Hematopoietic multipotent progenitor cell treated with erythropoietin and hydrocortisone succinate and interleukin-3 and kit ligand, for 15 days (in vitro differentiated cells): ENCODE measurements around the gene CC2D2A.
"Not testable (repeated sequence)": the region's sequence is repeated elsewhere in the genome, so short reads cannot be mapped to it uniquely, and the experiment has no call there.

Experiments used
- DNase-seq: peaks from one replicate; pipeline ENCODE4 v3.0.0-alpha.2; 2015; ENCODE audit warnings: low spot score

CC2D2A gene

DNA sequence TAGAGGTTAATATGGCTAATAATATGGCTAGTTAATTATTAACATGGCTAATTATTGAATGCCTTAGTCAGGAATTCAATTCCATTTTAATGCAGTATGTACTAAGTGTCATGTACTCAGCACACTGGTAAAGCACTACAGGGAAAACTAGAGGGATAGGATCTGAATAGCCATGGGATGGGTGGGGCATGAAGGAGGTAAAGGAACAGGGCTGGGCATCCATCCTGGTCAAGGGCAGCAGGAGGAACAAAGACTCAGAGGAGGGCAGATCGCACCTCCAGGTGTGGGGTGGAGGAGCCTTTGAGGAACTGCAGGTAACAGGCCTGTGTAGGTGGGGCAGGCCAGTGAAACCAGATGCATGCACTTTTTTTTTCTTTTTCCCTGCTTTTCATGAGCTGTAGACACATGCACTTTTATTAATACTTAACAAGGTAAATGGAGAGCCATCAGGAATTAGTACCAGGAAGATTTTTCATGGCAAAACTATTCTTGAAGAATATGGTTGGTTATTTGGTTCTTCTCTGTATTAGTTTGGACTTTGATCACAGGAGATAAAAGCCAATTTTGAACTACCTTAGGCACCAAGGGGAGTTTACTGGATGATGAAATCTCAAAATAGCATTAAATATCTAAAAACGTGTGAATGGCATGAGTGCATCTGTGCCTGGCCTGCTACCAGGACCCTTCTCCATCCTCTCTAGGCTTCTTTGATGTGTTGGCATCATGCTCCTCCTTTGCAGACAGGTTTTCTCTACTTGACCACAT is 88.3 kb downstream of the CC2D2A start:
- no peak for DNase-seq

DNA sequence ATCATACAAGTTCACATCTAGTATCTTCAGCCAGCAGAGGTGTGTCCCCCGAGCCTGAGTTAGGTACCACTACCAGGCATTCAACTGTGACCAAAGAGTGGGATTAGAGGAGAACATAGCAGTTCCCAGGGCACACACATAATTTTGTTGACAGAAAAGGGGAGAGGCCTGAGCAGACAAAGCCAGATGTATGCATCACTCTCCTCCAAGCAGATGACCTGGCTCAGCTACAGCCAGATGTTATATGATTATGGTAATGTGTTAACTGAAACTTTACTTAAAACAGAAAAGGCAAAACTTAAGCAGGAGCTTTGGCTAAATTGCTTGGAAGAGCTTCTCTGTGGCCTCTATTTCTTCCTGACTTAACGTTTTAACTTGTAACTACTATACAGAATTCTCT is 88.9 kb downstream of the CC2D2A start:
- DNase-seq, result no peak

DNA sequence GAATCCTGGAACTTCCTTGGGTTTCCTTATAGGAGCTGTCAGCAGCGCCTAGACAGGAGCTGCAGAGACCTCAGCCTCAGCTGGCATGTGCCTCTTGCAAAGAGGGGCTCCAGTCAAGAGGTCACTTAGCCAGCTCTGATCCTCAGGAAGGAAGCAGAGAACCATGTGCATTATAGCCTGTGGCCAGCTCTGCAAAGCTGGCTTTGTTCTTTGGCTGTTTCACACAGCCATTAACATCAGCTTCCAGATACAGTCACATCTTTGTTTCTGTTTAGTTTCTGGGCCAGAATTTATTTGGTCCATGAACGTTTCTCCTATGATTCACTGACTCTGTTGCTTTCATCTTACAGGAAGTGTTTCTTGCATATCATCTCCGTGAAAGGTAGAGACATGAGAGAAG is 92.4 kb downstream of the CC2D2A start:
- DNase-seq, result no peak

DNA sequence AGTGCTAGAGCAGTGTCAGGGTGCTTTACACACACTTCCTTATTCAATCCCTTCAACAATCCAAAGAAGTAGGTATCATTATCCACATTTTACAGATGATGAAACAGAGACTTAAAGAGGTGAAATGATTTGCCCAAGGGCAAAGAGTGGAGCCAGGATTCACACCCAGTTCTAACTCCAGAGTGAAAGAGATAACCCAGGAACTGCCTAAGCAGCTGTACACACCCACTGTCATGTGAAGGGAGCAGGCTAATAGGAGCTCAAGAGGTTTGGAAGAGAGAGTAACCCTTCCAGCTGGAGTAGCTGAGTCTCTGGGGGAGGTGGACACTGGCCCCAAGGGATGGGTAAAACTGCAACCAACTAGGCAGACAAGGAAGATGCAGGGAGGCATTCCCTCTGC is 92.9 kb downstream of the CC2D2A start:
- no peak for DNase-seq

DNA sequence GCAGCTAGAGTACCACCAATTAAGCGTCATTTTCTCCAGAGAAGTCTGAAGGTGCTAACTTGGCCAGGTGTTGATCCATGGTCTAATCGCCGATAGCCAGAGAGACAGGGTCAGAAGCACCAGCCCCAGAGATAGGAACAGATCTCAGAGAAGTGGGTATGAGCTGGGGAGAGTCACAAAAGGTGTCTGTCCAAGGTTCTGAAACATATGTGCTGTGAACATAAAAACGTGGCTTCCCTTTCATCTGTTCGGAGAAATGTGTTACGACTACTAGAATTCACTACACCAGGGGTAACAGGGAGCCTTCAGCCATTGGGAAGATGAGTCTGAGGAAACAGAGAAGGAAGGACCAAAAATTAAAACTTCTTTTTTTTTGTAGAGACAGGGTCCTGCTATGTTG is 94.2 kb downstream of the CC2D2A start:
- DNase-seq, result no peak

DNA sequence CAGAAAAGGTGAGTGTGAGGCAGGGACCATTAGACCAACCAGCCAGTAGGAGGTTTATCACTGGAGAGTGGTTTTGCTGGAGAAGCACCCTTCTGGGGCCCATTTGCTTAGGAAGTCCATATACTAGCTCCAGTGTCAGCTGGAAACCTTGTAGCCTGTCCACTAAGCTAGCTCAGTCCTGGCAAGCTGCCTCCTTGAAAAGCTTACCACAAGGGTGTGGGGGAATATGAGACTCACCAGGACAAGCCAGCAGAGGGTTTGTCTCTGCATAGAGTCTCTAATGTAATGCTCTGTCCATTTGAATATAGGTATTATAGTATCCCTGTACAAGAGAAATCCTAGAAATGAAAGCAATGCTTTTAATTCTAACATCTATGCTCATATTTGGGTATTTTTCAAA is 99.1 kb downstream of the CC2D2A start:
- DNase-seq, result no peak

DNA sequence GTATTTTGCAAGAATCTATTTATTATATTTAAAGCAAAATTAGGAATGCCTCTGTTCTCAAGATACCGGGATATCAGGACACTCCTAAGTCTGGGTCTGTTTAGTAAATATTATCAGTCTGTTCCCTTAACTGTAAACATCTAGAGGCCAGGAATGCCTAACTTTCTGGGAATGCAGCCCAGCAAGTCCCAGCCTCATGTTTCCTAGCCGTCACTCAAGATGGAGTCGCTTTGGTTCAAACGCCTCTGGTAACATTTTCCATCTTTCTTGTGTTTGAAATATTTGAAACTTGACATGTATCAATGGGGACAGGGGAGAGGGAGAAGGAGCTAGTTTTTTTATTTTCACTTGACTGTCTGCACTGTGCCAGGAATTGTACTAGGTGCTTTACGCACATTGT is 100.1 kb downstream of the CC2D2A start:
- no peak for DNase-seq

DNA sequence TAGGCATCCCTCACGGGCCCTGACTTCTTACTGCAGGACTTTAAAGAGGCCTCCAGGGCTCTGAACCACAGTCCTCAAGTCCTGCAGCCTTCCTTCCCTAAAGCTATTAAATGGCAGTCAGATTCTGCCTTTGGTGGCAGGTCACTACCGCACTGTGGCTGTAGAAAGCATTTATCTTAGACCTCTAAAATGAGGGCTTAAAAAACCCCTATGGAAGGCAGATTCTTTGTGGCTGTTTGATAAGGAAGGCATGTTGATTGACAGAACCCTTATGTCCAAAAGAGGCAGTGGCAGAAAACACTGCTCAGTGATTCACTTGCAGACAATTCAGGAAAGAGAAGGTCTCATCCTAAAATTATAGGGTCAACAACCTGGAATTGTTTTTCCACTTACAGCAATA is 106.3 kb downstream of the CC2D2A start:
- no peak for DNase-seq

DNA sequence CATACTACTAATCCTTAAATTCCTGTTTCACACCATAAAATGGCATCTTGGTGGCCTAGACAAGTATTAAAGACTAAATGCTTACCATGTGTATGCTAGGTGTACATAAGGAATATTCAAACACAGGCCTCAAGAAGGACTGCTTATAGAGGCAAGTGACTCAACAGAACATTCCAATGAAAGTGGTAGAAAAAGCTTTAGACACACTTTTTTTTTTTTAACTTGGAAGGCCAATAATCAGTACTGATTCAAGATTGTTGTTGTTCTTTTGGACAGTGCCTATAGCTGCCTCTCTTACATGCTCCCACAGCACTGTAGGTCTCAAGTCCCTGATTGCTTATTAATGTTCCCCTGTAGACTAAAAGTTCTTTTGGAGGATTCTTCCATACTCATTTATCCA is 107.8 kb downstream of the CC2D2A start:
- no peak for DNase-seq

DNA sequence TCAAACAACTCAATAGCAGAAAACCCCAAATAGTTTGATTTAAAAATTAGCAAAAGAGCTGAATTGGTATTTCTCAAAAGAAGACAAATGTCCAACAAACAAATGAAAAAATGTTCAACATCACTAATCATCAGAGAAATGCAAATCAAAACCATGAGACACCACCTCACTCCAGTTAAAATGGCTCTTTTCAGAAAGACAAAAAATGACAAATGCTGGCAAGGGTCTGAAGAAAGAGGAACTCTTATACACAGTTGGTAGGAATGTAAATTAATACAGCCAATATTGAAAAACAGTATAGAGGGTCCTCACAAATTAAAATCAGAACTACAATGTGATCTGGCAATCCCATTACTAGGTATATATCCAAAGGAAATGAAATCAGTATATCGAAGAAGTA is 115.1 kb downstream of the CC2D2A start:
- DNase-seq, result no peak

DNA sequence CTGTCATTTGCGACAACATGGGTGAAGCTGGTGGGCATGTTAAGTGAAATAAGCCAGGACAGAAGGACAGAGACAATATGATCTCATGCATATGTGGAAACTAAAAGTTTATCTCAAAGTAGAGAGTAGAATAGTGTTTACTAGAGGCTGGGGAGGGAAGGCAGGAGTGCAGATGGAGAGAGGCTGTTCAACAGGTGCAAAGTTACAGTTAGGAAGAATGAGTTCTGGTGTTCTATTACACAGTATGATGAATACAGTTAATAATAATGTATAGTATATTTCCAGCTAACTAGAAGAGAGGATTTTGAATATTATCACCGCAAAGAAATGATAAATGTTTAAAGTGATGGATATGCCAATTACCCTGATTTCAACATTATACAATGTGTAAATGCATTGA is 115.6 kb downstream of the CC2D2A start:
- DNase-seq, result no peak

DNA sequence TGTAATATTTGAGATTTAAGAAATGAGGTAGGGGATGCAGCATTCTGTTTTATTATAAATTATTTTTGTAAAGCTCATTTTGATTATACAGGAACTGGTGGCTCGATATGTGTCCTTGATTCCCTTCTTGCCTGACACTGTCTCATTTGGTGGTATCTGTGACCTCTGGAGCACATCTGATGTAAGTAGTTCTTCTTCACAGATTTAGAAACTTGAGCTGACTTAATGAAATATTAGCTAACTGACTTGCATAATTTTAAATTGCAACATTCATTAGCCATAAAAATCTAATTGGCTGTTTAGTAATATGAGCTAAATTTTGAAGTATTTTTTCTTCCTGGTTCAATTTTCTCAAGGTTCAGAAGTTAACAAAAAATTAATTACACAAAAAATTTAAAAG is 116.4 kb downstream of the CC2D2A start:
- no peak for DNase-seq

DNA sequence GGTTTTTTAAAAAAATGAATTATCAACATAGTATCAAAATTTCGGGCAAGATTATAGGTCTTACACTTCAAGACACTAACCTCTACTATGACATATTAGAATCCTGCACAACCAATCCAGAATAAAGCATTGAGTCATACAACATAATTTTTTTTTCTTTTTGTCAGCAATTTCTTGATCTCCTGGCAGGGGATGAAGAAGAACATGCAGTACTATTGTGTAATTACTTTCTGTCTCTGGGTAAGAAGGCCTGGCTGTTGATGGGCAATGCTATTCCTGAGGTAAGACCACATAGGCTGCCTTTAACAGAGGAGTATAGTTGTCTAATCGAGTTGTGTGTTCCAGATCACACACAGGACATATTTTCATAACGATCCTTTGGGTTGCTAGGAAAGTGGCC is 118.0 kb downstream of the CC2D2A start:
- no peak for DNase-seq

DNA sequence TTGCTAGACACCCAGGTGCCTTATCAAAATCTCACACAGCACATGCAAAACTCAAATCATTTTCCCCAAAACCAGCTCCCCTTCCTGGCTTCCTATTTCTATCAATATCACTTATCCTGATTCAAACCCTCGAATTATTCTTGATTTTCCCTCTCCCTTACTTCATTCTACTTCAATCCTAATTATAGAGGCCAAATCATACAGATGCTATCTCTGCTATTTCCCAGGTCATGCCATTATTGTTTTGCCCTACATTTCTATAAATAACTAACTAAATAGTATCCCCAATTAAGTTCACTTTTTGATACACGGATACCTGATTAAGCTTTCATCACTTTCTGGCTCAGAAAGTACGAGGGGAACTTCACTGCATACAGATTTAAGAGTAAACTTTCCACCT is 123.1 kb downstream of the CC2D2A start:
- no peak for DNase-seq

DNA sequence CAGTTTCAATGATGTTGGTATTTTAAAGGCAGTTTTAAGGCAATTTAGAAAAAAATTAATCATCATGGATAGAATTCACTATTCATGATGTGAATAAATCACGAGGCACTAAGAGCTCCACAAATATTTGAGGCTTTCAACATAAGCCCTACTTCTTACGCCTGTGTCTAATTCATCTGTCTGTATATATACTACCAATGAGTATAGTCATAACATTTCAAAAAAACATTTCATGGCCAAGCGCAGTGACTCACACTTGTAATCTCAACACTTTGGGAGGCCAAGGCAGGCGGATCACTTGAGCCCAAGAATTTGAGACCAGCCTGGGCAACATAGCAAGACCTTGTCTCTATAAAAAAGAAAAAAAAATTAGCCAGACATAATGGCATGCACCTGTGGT is 129.0 kb downstream of the CC2D2A start:
- no peak for DNase-seq

DNA sequence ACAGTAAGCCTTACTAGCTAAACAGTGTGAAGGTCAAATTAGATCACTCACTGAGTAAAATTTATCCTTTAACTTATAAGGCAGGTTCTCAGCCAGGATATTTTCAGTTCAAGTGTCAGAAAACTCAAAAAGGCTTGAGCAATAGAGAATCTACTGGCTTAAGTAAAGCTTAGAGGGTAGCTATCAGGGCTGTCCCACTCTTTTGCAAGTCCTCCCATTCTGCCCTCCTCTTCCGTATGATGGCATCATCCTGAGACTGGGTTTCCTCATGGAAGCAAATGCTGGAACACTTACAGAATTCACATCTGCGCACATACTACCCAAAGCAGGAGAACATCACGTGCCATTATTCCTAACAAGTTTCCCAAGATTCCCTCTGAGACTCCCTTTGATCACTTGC is 130.5 kb downstream of the CC2D2A start:
- no peak for DNase-seq

DNA sequence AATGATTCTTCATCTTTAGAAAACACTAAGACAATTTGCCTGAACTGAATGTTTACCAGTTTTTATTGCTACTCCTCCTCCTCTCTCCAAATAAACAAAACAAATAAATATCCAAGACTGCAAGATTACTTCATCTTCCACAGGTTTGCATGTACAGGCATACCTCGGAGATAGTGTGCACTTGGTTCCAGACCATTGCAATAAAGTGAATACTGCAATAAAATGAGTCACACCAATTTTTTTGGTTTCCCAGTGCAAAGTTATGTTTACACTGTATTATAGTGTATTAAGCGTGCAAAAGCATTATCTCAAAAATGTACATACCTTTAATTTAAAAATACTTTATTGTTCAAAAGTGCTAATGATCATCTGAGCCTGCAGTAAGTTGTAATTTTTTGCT is 132.2 kb downstream of the CC2D2A start:
- no peak for DNase-seq

DNA sequence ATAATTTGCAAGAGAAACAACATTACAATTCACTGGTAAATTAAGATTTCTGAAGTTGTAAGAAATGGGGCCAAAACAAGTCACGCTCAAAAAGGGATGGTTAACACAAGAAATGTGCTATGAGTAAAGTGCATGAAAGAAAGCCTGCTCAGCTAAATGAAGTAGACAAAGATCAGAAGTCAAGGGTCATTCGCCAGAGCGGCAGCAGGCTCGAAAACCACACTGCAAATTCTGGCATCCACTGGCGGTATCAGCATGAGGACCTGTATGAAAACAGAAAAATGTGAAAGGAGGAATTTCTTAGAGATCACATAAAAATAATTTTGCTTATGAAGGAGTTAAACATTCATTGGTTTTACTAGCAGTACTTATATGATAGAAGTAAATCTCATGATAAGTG is 135.9 kb downstream of the CC2D2A start:
- no peak for DNase-seq

DNA sequence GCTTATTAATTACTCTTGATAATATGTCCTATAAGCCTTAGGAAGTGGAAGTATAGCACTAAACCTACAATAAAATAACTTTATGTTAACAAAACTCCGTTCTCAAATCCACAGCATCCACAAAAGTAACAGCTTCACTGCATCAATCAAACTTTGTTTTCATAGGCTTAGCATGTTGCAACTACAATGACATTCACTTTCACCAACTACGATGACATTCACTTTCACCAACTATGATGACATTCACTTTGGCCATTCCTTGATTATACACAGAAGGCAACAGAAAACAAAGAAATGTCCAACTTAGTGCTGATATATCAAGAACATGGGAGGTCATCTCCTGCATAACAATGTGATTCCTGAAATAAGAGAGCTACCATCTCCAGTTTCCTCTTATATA is 141.2 kb downstream of the CC2D2A start:
- no peak for DNase-seq

DNA sequence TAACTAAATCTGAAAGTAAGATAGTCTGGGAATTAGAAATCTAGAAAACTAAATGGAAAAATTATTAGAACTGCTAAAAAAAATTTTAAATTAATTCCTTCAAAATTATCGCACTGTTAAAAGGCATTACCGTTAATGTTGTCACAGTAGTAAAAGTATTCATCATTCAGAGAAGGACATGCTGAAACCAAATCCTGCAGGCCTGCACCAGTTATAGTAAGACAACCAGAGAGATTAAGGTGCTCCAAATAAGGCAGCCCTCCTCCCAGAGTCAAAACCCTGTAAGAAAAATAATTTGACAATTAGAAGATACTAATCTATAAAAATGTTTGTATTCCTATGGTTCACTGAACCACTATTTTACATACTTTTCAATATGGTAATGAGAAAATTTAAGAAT is 142.5 kb downstream of the CC2D2A start:
- DNase-seq, result no peak

DNA sequence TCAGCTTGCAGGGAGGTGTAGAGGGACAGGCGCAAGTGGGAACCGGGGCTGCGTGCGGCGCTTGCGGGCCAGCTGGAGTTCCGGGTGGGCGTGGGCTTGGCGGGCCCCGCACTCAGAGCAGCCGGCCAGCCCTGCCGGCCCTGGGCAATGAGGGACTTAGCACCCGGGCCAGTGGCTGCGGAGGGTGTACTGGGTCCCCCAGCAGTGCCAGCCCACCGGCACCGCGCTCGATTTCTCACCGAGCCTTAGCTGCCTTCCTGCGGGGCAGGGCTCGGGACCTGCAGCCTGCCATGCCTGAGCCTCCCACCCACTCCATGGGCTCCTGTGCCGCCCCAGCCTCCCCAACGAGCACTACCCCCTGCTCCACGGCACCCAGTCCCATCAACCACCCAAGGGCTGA is 145.2 kb downstream of the CC2D2A start:
- DNase-seq, result not testable (repeated sequence)

DNA sequence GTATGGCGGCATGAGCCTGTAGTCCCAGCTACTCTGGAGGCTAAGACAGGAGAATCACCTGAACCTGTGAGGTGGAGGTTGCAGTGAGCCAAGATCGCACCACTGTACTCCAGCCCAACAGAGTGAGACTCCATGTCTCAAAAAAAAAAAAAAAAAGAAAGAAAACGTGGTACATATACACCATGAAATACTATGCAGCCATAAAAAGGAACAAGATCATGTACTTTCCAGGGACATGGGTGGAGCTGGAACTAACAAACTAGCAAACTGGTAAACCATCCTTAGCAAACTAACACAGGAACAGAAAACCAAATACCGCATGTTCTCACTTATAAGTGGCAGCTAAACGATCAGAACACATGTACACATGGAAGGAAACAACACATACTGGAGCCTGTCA is 147.7 kb downstream of the CC2D2A start:
- DNase-seq, result not testable (repeated sequence)

DNA sequence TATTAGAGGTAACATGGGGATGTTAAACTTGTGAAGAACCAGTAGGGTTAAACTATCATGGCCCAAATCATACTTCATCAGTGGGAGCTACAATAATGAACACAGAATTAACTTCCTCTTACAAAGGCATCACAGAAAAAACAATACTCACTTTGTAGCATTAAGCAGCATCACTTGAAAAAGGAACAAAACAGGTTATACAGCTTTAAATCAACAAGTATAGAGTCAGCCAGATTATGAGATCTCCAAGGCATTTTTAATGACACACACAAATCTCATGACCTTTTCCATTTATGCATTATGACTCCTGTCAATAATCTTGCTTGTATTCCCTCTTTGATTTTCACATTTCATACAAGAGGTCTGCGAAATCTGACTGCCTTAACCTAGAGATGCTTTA is 167.1 kb downstream of the CC2D2A start:
- no peak for DNase-seq

DNA sequence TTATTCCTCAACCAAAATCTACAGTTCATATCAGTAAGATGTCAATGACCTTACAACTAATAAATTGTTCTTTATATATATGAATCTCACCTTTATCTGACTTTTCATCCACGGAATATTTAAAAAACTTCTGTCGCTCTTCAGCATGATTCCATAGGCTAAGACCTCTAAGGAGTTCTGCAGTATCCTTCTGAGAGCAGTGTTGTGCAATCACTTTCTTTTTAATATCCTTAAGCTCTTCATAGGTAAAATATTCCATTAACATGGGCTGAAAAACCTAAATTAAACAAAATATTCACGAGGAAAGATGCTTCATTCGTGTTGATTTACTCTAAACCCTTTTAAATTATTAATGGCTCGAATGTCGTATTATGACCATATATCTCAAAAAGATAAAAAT is 168.7 kb downstream of the CC2D2A start:
- no peak for DNase-seq

DNA sequence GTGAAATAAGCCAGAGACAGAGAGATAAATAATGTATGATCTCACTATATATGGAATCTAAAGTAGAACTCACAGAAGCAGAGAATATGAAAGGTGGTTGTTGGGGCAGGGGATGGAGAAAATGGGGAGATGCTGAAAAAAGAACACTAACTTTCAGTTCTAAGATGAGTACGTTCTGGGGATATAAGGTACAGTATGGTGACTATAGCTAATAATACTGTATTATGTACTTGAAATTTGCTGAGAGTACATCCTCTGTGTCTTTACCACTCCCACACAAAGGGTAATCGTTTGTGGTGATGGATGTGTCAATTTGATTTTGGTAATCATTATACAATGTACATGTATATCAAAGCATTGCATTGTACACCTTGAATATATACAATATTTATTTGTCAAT is 178.9 kb downstream of the CC2D2A start:
- DNase-seq, result no peak
